ENCODE measurements around the gene HLTF. TPM values are rescaled to one million over a fixed set of nuclear protein-coding genes. Genes with fewer than 3 reads are reported as not detected.
"Not testable (repeated sequence)": the region's sequence is repeated elsewhere in the genome, so short reads cannot be mapped to it uniquely, and the experiment has no call there.

HLTF gene
- total RNA-seq, 1 donor from 2014 or later, result 24.2 TPM

GRCh38 chr3:148997623-148998022 is 88.7 kb downstream of the HLTF start:
- intact Hi-C loops (cut with micrococcal nuclease), result no loop called here

DNA sequence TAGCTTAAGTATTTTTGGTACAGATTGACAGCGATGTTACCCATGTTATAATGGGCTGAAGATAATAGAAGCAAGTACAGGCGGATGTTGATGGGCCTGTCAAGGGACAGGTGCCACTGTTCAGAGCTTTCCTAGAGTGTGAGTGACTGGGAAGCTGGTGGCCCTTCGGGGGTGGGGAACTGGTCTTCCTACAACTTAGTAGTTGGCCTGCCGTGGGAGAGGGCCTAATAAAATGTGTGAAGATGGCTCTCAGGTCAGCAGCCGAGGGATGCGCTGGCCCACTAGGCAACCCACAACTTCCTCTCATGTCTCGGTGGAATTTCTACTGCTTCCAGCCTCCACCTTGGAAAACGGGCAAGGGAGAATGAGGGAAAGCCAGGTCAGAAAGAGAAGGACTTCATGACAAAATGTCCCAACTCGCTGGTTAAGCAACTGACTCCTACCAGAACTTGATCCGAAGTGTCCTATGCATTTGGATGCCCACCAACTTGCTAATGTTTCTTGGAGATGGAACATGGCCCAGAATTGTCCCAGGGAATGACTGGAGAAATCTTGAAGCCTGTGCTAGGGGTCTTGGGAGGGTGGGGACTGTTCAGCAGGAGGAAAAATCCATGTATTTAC is 93.6 kb downstream of the HLTF start:
- intact Hi-C loops (cut with micrococcal nuclease), result no loop called here

GRCh38 chr3:148992027-148992634 is 94.2 kb downstream of the HLTF start:
- intact Hi-C loops (cut with micrococcal nuclease), result no loop called here

GRCh38 chr3:148991219-148992026 is 94.9 kb downstream of the HLTF start, which contains the start of gene GYG1:
Gene GYG1 (plus strand): TSS chr3:148991540. CDS start chr3:148991641, 101 bp downstream.
- intact Hi-C loops (cut with micrococcal nuclease), result loop anchor here (1.0 to 2.0 kb wide), 5 partner anchors 18 to 138 kb away; partner anchors contain the start of genes HLTF and HPS3

GRCh38 chr3:148990236-148990635 is 96.1 kb downstream of the HLTF start:
- intact Hi-C loops (cut with micrococcal nuclease), result loop anchor here (2.0 kb wide), 1 partner anchor 53 kb away; no protein-coding TSS in a partner anchor

- intact Hi-C loops (cut with micrococcal nuclease), result not testable (repeated sequence)
Measured at GRCh38 chr3:148987551-148987950, 98.8 kb downstream of the HLTF start.

DNA sequence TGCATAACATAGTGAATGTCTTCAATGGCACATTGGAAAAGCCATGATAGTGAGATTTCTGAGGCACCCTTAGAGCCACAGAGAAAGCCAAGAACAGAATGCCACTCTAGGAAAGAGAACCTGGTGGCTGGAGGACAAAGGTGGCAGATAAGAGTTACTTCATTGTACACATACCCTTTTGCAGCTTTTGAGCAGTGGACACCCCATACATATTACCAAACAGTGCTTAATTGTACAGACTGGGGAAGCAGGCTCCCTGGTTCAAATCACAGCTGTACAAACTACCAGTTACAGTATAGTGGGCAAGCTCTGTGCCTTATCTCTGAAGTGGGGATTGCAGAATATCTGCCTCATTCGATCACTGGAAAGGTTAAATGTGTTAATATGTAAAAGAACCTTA is 105.1 kb downstream of the HLTF start:
- intact Hi-C loops (cut with micrococcal nuclease), result no loop called here

Other genes starting within 250 kb of the HLTF start
- gene CPA3, start 221.2 kb downstream of the HLTF start, total RNA-seq, result not detected in 2 replicates
- 36.3 and 37.4 TPM in 2 replicates for gene GYG1, start 95.0 kb downstream of the HLTF start, total RNA-seq
- 24.0 and 27.0 TPM in 2 replicates for gene HPS3, start 43.1 kb upstream of the HLTF start, total RNA-seq
- not detected in 2 replicates for gene CP, start 135.3 kb upstream of the HLTF start, total RNA-seq
- not detected in 2 replicates for gene TM4SF18, start 247.1 kb upstream of the HLTF start, total RNA-seq